Measurements from ENCODE around the gene PXDN.

The PXDN gene

GRCh38 chr2:1594373-1595171 lies 149.7 kb downstream of the PXDN start:
- DNase-seq (ENCODE audit: low read depth), result no peak

GRCh38 chr2:1594123-1594372 lies 150.3 kb downstream of the PXDN start:
- DNase-seq (ENCODE audit: low read depth), result no peak

- no peak for DNase-seq (ENCODE audit: low read depth)
Measured at GRCh38 chr2:1593371-1594122, 150.8 kb downstream of the PXDN start.

GRCh38 chr2:1591978-1592907 lies 152.1 kb downstream of the PXDN start:
- no peak for DNase-seq (ENCODE audit: low read depth)

GRCh38 chr2:1591461-1591770 lies 152.9 kb downstream of the PXDN start:
- no peak for DNase-seq (ENCODE audit: low read depth)

GRCh38 chr2:1590596-1591460 lies 153.5 kb downstream of the PXDN start:
- no peak for DNase-seq (ENCODE audit: low read depth)

- DNase-seq (ENCODE audit: low read depth), result no peak
Measured at GRCh38 chr2:1588978-1589621, 155.2 kb downstream of the PXDN start.

GRCh38 chr2:1588051-1588977 lies 156.0 kb downstream of the PXDN start:
- DNase-seq (ENCODE audit: low read depth), result no peak

- no peak for DNase-seq (ENCODE audit: low read depth)
Measured at GRCh38 chr2:1586923-1587840, 157.1 kb downstream of the PXDN start.

GRCh38 chr2:1586251-1586922 lies 157.9 kb downstream of the PXDN start:
- no peak for DNase-seq (ENCODE audit: low read depth)

GRCh38 chr2:1585635-1586034 lies 158.7 kb downstream of the PXDN start:
- no peak for DNase-seq (ENCODE audit: low read depth)

GRCh38 chr2:1584691-1585485 lies 159.4 kb downstream of the PXDN start:
- no peak for DNase-seq (ENCODE audit: low read depth)

GRCh38 chr2:1584051-1584531 lies 160.2 kb downstream of the PXDN start:
- no peak for DNase-seq (ENCODE audit: low read depth)

GRCh38 chr2:1582891-1583341 lies 161.4 kb downstream of the PXDN start:
- no peak for DNase-seq (ENCODE audit: low read depth)

- no peak for DNase-seq (ENCODE audit: low read depth)
Measured at GRCh38 chr2:1581965-1582625, 162.2 kb downstream of the PXDN start.

Data from T follicular helper cell (primary cell).